PC-3 (cell line): Measurements from ENCODE around the gene IGHMBP2. TPM values are rescaled to one million over a fixed set of nuclear protein-coding genes. Genes with fewer than 3 reads are reported as not detected.

Experiments
- ATAC-seq: fragments of 200-7000 bp; cut with Tn5 transposase; 2 replicates; pipeline ENCODE4 v1.9.1; 2020; ENCODE audit warnings: mild to moderate bottlenecking, moderate library complexity
- BruUV-seq: library from RNA; stranded (reverse); fragments of 400-500 nt; replicated peaks from 2 replicates; lab custom pipeline; 2021; lab: Mats Ljungman, UMichigan
- CTCF ChIA-PET: fragments of 300-600 bp; sonication (Branson Sonifier 250); formaldehyde crosslinking; loops from one replicate; lab custom pipeline; 2022; ENCODE audit warnings: antibody characterized with exemption; lab: Charles Lee
- POLR2A ChIA-PET: fragments of 300-600 bp; sonication (Branson Sonifier 250); formaldehyde crosslinking; loops from one replicate; lab custom pipeline; 2022; ENCODE audit warnings: antibody characterized with exemption; ENCODE audit not compliant: unreplicated experiment; lab: Charles Lee
- DNase-seq: peaks from one replicate; pipeline ENCODE4 v3.0.0-alpha.2; 2015
- H2AFZ ChIP-seq: fragments of 300-600 bp; sonication (generic); 2 replicates; pipeline ENCODE4 v1.6.0; 2016; ENCODE audit warnings: antibody characterized with exemption, low read length
- H3F3A ChIP-seq: fragments of 300-600 bp; sonication (generic); one replicate; pipeline ENCODE4 v1.6.0; 2017; ENCODE audit warnings: antibody characterized with exemption, low read length, control low read depth, mild to moderate bottlenecking; ENCODE audit not compliant: unreplicated experiment
- H3K27ac ChIP-seq: fragments of 300-600 bp; sonication (generic); 2 replicates; pipeline ENCODE4 v1.5.1; 2016; ENCODE audit warnings: mild to moderate bottlenecking, low read length
- H3K27me3 ChIP-seq: fragments of 300-600 bp; sonication (generic); 2 replicates; pipeline ENCODE4 v1.6.1; 2016; ENCODE audit warnings: low read length, mixed read lengths
- H3K36me3 ChIP-seq: fragments of 300-600 bp; sonication (generic); 2 replicates; pipeline ENCODE4 v1.6.1; 2016; ENCODE audit warnings: low read depth, mixed run types, low read length, mixed read lengths
- H3K4me1 ChIP-seq: fragments of 300-600 bp; sonication (generic); 2 replicates; pipeline ENCODE4 v1.5.1; 2016; ENCODE audit warnings: low read length; ENCODE audit not compliant: insufficient read depth
- H3K4me2 ChIP-seq: fragments of 300-600 bp; sonication (generic); 2 replicates; pipeline ENCODE4 v1.6.0; 2016; ENCODE audit warnings: low read length
- H3K4me3 ChIP-seq: fragments of 300-600 bp; sonication (generic); 2 replicates; pipeline ENCODE4 v1.5.1; 2016; ENCODE audit warnings: mild to moderate bottlenecking, low read length, mixed read lengths
- H3K79me2 ChIP-seq: fragments of 300-600 bp; sonication (generic); 2 replicates; pipeline ENCODE4 v1.6.1; 2017; ENCODE audit warnings: low read length, mixed read lengths
- H3K9ac ChIP-seq: fragments of 300-600 bp; sonication (generic); 2 replicates; pipeline ENCODE4 v1.6.0; 2016; ENCODE audit warnings: mild to moderate bottlenecking, low read length
- H3K9me2 ChIP-seq: fragments of 300-600 bp; sonication (generic); replicated peaks from 2 replicates; pipeline ENCODE4 v1.6.1; 2016; ENCODE audit warnings: mixed run types, low read length, mixed read lengths
- H3K9me3 ChIP-seq: fragments of 300-600 bp; sonication (generic); 2 replicates; pipeline ENCODE4 v1.6.1; 2016; ENCODE audit warnings: low read length, mixed read lengths
- H4K20me1 ChIP-seq: fragments of 300-600 bp; sonication (generic); 2 replicates; pipeline ENCODE4 v1.6.1; 2016; ENCODE audit warnings: low read length, mixed read lengths
- CTCF ChIP-seq: fragments of 300-600 bp; sonication (generic); conservative IDR thresholded peaks from 2 replicates; pipeline ENCODE4 v1.5.1; 2017; ENCODE audit warnings: antibody characterized with exemption, low read depth, mild to moderate bottlenecking, low read length
- EZH2 ChIP-seq: fragments of 300-600 bp; sonication (generic); IDR thresholded peaks from one replicate; pipeline ENCODE4 v1.6.1; 2017; ENCODE audit warnings: antibody characterized with exemption, mild to moderate bottlenecking, low read length; ENCODE audit not compliant: unreplicated experiment
- EZH2phosphoT487 ChIP-seq: fragments of 300-600 bp; sonication (generic); IDR thresholded peaks from 2 replicates; pipeline ENCODE4 v1.6.1; 2018; ENCODE audit warnings: mild to moderate bottlenecking, antibody characterized with exemption, low read length, borderline replicate concordance
- intact Hi-C: fragments of 100-400 bp; cut with micrococcal nuclease; formaldehyde crosslinking; loops from 2 replicates; pipeline ENCODE4 v1.9.0; 2023
- total RNA-seq: library from RNA; depleted of rRNA; stranded (reverse); fragments of >200 nt; gene quantifications from 2 replicates; pipeline ENCODE4 v1.2.3, GENCODE V29; 2014

The IGHMBP2 gene
- total RNA-seq, 1 experiment from 2014 or later = 20.5 TPM

GRCh38 chr11:68940651-68941323 is 37.1 kb downstream of the IGHMBP2 start:
- Histone ChIP-seq H3K9me3 (no peaks in the 10 kb centered on the region), H3K36me3 (peaks cover 25% of the 10 kb centered on the region; the same call in 1 of the 2 replicates), H3K4me2 (no peak overlapping the region), H4K20me1 (no peaks in the 10 kb centered on the region), H3F3A (no peaks in the 10 kb centered on the region), H3K9me2 (no peaks in the 10 kb centered on the region), H3K4me3 (no peak overlapping the region), H3K4me1 (no peaks in the 10 kb centered on the region), H3K27me3 (no peaks in the 10 kb centered on the region), H3K27ac (no peak overlapping the region), H2AFZ (no peak overlapping the region), H3K79me2 (no peaks in the 10 kb centered on the region), H3K9ac (no peak overlapping the region)
- intact Hi-C loops = no loop called here
- POLR2A ChIA-PET = no interaction called here
- ATAC-seq (no peak), DNase-seq (no peak)
- TF ChIP-seq EZH2phosphoT487 = no peak
- TF ChIP-seq CTCF = no peak
- no peak for TF ChIP-seq EZH2
- CTCF ChIA-PET = no interaction called here
- BruUV-seq = no TSS peak

GRCh38 chr11:68941324-68942094 is 37.8 kb downstream of the IGHMBP2 start:
- no peak for DNase-seq
- CTCF ChIA-PET = no interaction called here

GRCh38 chr11:68942095-68942620 is 38.5 kb downstream of the IGHMBP2 start:
- POLR2A ChIA-PET = no interaction called here
- no peak overlapping the region for H2AFZ ChIP-seq
- intact Hi-C loops = no loop called here
- no peaks in the 10 kb centered on the region for H3K9me2 ChIP-seq
- H3K27ac ChIP-seq = no peak overlapping the region
- no peaks in the 10 kb centered on the region for H3F3A ChIP-seq
- no peak overlapping the region for H3K9ac ChIP-seq
- DNase-seq (no peak), ATAC-seq (no peak)
- peaks cover 12% of the 10 kb centered on the region; the same call in 1 of the 2 replicates for H3K36me3 ChIP-seq
- no peaks in the 10 kb centered on the region for H3K9me3 ChIP-seq
- no TSS peak for BruUV-seq
- no peaks in the 10 kb centered on the region for H4K20me1 ChIP-seq
- no peaks in the 10 kb centered on the region for H3K27me3 ChIP-seq
- CTCF ChIA-PET = no interaction called here
- TF ChIP-seq EZH2phosphoT487 (no peak), EZH2 (no peak), CTCF (no peak)
- no peak overlapping the region for H3K4me2 ChIP-seq
- H3K4me1 ChIP-seq = no peaks in the 10 kb centered on the region
- H3K79me2 ChIP-seq = no peaks in the 10 kb centered on the region
- H3K4me3 ChIP-seq = no peak overlapping the region

More at GRCh38 chr11:68941324-68942094, 37.8 kb downstream of the IGHMBP2 start:
- BruUV-seq = no TSS peak
- TF ChIP-seq EZH2 (no peak), EZH2phosphoT487 (no peak)
- no peaks in the 10 kb centered on the region for H4K20me1 ChIP-seq
- no peaks in the 10 kb centered on the region for H3F3A ChIP-seq
- H3K9me2 ChIP-seq = no peaks in the 10 kb centered on the region
- no peak for ATAC-seq
- H3K9ac ChIP-seq = no peak overlapping the region
- H3K27ac ChIP-seq = no peak overlapping the region
- peaks cover 18% of the 10 kb centered on the region; the same call in 1 of the 2 replicates for H3K36me3 ChIP-seq
- H3K4me1 ChIP-seq = no peaks in the 10 kb centered on the region
- H3K4me2 ChIP-seq = no peak overlapping the region
- intact Hi-C loops = no loop called here
- POLR2A ChIA-PET = no interaction called here
- no peaks in the 10 kb centered on the region for H3K79me2 ChIP-seq
- no peak overlapping the region for H3K4me3 ChIP-seq
- H2AFZ ChIP-seq = no peak overlapping the region
- H3K9me3 ChIP-seq = no peaks in the 10 kb centered on the region
- H3K27me3 ChIP-seq = no peaks in the 10 kb centered on the region
